GM19351 (cell line): Measurements from ENCODE around the gene RAD51B.

Experiments used
- ATAC-seq: cut with Tn5 transposase; IDR thresholded peaks from one replicate; pipeline ENCODE4 v1.9.1; 2021; ENCODE audit warnings: mild to moderate bottlenecking, moderate library complexity; ENCODE audit not compliant: unreplicated experiment

Gene RAD51B

GRCh38 chr14:68527329-68527851 is 707.8 kb downstream of the RAD51B start:
- ATAC-seq: no peak

- no peak for ATAC-seq
Observed at GRCh38 chr14:68528040-68528687, 708.6 kb downstream of the RAD51B start.

GRCh38 chr14:68530443-68530842 is 710.9 kb downstream of the RAD51B start:
- ATAC-seq: no peak

GRCh38 chr14:68532496-68532895 is 712.9 kb downstream of the RAD51B start:
- ATAC-seq: no peak

- ATAC-seq: no peak
Observed at GRCh38 chr14:68534276-68534675, 714.7 kb downstream of the RAD51B start.

- no peak for ATAC-seq
Observed at GRCh38 chr14:68535404-68536017, 715.9 kb downstream of the RAD51B start.

GRCh38 chr14:68536018-68536410 is 716.4 kb downstream of the RAD51B start:
- ATAC-seq: no peak

GRCh38 chr14:68538639-68539038 is 719.1 kb downstream of the RAD51B start:
- no peak for ATAC-seq

GRCh38 chr14:68539241-68539737 is 719.7 kb downstream of the RAD51B start:
- ATAC-seq: no peak

GRCh38 chr14:68539789-68540188 is 720.2 kb downstream of the RAD51B start:
- no peak for ATAC-seq

GRCh38 chr14:68541178-68541896 is 721.8 kb downstream of the RAD51B start:
- ATAC-seq: no peak

- ATAC-seq: no peak
Observed at GRCh38 chr14:68542346-68542745, 722.8 kb downstream of the RAD51B start.

GRCh38 chr14:68543516-68543915 is 723.9 kb downstream of the RAD51B start:
- no peak for ATAC-seq

- no peak for ATAC-seq
Observed at GRCh38 chr14:68544081-68544892, 724.7 kb downstream of the RAD51B start.

- ATAC-seq: no peak
Observed at GRCh38 chr14:68546839-68547238, 727.3 kb downstream of the RAD51B start.

- ATAC-seq: no peak
Observed at GRCh38 chr14:68547305-68548193, 728.0 kb downstream of the RAD51B start.

- no peak for ATAC-seq
Observed at GRCh38 chr14:68548194-68549076, 728.9 kb downstream of the RAD51B start.

- ATAC-seq: no peak
Observed at GRCh38 chr14:68550338-68550715, 730.7 kb downstream of the RAD51B start.
